Measurements from ENCODE around the gene BCL11B.

Gene BCL11B

DNA sequence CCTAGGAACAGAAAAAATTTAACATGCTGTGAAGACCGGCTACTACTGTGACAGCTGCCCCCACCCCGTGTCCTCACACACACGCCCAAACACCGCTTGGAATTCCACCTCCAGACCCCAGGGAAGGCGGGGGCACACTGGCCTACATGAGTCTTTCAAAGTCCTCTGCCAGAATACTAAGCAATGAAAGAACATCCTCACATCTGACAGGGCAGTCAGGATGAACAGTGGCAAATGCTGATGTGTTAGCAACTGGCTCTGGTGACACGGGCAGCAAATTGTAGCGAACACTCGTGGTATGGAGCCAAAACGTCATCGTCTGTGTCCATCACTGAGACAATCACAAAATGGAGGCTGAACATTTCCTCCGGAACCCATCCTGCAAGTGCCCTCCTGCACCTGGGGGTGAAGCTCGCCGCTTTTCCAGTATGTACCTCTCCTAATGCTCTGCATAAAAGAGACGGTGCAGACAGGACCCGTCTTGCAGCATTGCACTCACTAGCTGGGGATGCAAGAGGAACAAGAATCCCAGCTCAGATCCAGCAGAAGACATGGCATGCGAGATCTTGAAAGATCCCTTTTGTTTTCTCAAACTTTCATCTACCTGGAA lies 94.8 kb downstream of the BCL11B start:
- no peak for DNase-seq

GRCh38 chr14:99176156-99176945 lies 95.6 kb downstream of the BCL11B start:
- no peak for DNase-seq

GRCh38 chr14:99175331-99176155 lies 96.5 kb downstream of the BCL11B start:
- no peak for DNase-seq

GRCh38 chr14:99174770-99175319 lies 97.2 kb downstream of the BCL11B start:
- DNase-seq: no peak

- no peak for DNase-seq
Measured at GRCh38 chr14:99174081-99174769, 97.8 kb downstream of the BCL11B start.

GRCh38 chr14:99173506-99173905 lies 98.5 kb downstream of the BCL11B start:
- no peak for DNase-seq

- no peak for DNase-seq
Measured at GRCh38 chr14:99173086-99173485, 98.9 kb downstream of the BCL11B start.

- no peak for DNase-seq
Measured at GRCh38 chr14:99171396-99171795, 100.6 kb downstream of the BCL11B start.

- DNase-seq: no peak
Measured at GRCh38 chr14:99169776-99170356, 102.1 kb downstream of the BCL11B start.

- no peak for DNase-seq
Measured at GRCh38 chr14:99168330-99168729, 103.7 kb downstream of the BCL11B start.

- no peak for DNase-seq
Measured at GRCh38 chr14:99166506-99166905, 105.5 kb downstream of the BCL11B start.

GRCh38 chr14:99164712-99165111 lies 107.3 kb downstream of the BCL11B start:
- DNase-seq: no peak

DNA sequence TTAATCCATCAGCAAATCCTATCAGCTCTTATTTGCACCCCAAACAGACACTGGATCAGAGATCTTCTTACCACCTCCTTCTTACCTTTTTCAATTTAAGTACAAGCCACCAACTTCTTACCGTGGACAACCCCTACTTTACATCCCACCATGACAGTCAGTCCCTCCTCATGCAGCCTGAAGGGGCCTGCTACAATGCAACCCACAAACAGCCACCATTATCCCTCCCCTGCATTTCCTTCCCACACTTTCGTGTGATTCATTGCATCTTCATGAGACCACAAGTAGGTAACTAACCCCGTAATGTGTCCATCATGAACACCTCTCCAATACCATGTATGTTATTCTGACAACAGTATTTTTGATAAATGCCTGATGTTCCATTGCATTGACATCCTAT lies 108.6 kb downstream of the BCL11B start:
- no peak for DNase-seq

GRCh38 chr14:99159341-99160340 lies 112.4 kb downstream of the BCL11B start:
- no peak for DNase-seq

DNA sequence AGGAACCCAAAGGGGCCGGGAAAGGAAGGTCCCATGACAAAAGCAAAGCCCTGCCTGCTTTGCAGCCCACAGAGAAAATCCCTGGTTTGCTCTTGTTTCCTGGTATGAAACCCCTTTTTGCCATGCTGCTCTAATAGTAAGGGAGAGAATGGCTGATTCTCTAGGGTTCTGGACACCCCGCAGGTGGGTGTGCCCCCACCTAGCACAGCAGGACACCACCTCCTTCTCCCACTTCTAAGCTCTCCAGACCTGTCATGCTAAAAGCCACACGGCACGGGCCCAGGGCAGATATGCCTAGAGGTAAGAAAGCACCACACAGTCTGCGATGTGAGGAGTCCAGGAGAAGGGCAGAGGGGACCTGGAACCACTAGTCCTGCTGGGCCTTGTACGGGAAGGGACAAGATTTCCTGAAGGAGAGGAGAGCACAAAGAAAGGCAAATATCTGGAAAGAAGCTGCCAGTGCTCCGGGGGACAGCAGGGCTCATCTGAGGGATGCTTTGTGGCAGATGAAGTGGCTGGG lies 113.3 kb downstream of the BCL11B start:
- no peak for DNase-seq

DNA sequence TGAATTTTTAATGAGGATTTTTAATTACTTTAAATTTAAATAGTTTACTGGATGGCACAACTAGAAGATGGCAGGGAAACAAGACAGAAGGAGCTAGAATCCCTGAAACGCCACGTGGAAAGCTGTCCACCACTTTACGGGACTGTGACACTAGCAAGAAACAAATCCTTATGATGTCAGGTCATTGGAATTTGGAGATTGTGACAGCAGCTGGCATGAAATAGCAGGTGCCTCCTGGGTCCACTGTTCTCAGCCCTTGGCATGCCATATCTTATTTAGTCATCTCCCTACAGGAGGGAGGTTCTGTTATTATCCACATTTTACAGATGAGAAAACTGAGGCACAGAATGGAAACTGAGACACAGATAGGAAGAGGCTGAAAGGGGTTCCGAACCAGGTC lies 113.8 kb downstream of the BCL11B start:
- no peak for DNase-seq

DNA sequence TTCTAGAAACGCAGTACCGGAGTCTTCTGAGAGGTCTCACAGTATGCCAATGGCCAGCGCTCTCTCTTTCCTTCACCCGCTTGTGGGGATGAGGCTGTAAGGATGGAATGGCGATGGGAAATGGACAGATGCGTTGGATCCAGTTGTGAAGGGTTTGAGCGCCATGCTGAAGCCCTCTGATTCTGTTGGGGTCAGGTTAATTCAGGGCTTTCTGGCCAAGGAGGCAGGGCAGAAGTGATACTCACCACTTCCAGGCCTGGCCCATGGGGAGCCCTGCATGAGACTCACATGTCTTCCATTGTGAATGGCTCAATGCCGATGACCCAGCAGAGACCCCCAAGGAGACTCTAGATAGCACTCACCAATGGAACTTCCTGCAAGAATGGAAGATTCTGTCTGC lies 114.3 kb downstream of the BCL11B start:
- no peak for DNase-seq

- DNase-seq: no peak
Measured at GRCh38 chr14:99157246-99157645, 114.8 kb downstream of the BCL11B start.

- DNase-seq: no peak
Measured at GRCh38 chr14:99156814-99157213, 115.2 kb downstream of the BCL11B start.

DNA sequence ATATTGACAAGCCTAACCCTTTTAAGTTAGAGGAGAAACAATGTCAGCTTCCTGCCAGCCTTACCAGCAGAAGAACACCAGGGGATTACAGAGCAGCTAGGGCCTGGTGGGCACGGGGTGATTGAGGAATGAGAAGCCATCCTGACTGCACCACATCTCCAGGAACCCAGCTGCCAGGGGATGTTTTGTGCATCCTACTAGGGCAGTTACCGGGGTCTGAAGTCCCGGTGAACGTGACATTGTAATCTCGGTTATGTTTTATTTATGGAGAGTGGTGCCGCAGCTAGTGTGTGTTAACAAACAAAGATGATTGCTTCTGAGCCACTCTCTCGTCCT lies 115.9 kb downstream of the BCL11B start:
- DNase-seq: no peak

Measured in NCI-H2227 treated with DMSO at 0.1 percent for 48 hours (cell line).